NCI-H510A (cell line): Measurements from ENCODE around the gene GABBR2.

Experiments
- DNase-seq: peaks from one replicate; lab custom pipeline; 2025; lab: John Stamatoyannopoulos, UW

The GABBR2 gene

GRCh38 chr9:98256756-98257155 lies 452.0 kb downstream of the GABBR2 start:
- DNase-seq: peak; percentile 23

- DNase-seq: peak; percentile 87
Observed at GRCh38 chr9:98255578-98256296, 453.0 kb downstream of the GABBR2 start, which contains the start of gene TBC1D2. Gene TBC1D2, minus strand, starts transcription at chr9:98255649. Its CDS starts 108 bp downstream, at chr9:98255541.

GRCh38 chr9:98255061-98255577 lies 453.6 kb downstream of the GABBR2 start:
- no peak for DNase-seq

GRCh38 chr9:98254228-98255060 lies 454.3 kb downstream of the GABBR2 start:
- DNase-seq: no peak

GRCh38 chr9:98253565-98253964 lies 455.2 kb downstream of the GABBR2 start:
- DNase-seq: no peak

- DNase-seq: no peak
Observed at GRCh38 chr9:98251551-98251950, 457.2 kb downstream of the GABBR2 start.

- DNase-seq: no peak
Observed at GRCh38 chr9:98249771-98250170, 459.0 kb downstream of the GABBR2 start.

GRCh38 chr9:98248737-98249474 lies 459.8 kb downstream of the GABBR2 start:
- DNase-seq: no peak

GRCh38 chr9:98247831-98248657 lies 460.7 kb downstream of the GABBR2 start:
- DNase-seq: no peak

- no peak for DNase-seq
Observed at GRCh38 chr9:98242426-98242825, 466.3 kb downstream of the GABBR2 start.

GRCh38 chr9:98241357-98242300 lies 467.1 kb downstream of the GABBR2 start:
- no peak for DNase-seq

GRCh38 chr9:98240475-98240874 lies 468.3 kb downstream of the GABBR2 start:
- no peak for DNase-seq
